Transverse colon (tissue), 4 donors: ENCODE measurements around the gene CPNE6. TPM values are rescaled to one million over a fixed set of nuclear protein-coding genes. Genes with fewer than 3 reads are reported as not detected.

Experiments used
- DNase-seq: peaks from one replicate; pipeline ENCODE4 v3.0.0-alpha.2; 2019
- H3K27ac ChIP-seq, 4 donors: fragments of 200-600 bp; sonication (generic); 2 replicates each; pipeline ENCODE4 v1.5.1; 2016 to 2018; ENCODE audit warnings: inconsistent platforms in 4 of 4
- H3K27me3 ChIP-seq: fragments of 200-600 bp; sonication (generic); 2 replicates; pipeline ENCODE4 v1.5.1; 2017; ENCODE audit warnings: inconsistent platforms
- H3K36me3 ChIP-seq, 4 donors: fragments of 200-600 bp; sonication (generic); 2 replicates each; pipeline ENCODE4 v1.5.1; 2017 to 2019; ENCODE audit warnings: inconsistent platforms in 4 of 4
- H3K4me1 ChIP-seq, 4 donors: fragments of 200-600 bp; sonication (generic); 2 replicates each; pipeline ENCODE4 v1.5.1; 2017 to 2020; ENCODE audit warnings: inconsistent platforms in 4 of 4
- H3K4me3 ChIP-seq, 4 donors: fragments of 200-600 bp; sonication (generic); 1 replicate in 1 of 4; 2 replicates in 3 of 4; pipeline versions ENCODE4 v1.5.1 to v1.6.1; 2017 to 2019; ENCODE audit warnings: inconsistent platforms in 4 of 4
- H3K9me3 ChIP-seq, 2 donors: fragments of 200-600 bp; sonication (generic); 2 replicates each; pipeline ENCODE4 v1.5.1; 2017 to 2019; ENCODE audit warnings: inconsistent platforms in 2 of 2
- EP300 ChIP-seq: sonication (generic); formaldehyde crosslinking; IDR thresholded peaks from one replicate; pipeline ENCODE4 v1.6.1; 2017; ENCODE audit warnings: antibody characterized with exemption, low read depth
- POLR2A ChIP-seq: fragments of 450-650 bp; IDR thresholded peaks from one replicate; pipeline ENCODE4 v1.6.1; 2016; ENCODE audit warnings: antibody characterized with exemption, mild to moderate bottlenecking, moderate library complexity
- POLR2AphosphoS5 ChIP-seq, 3 donors: sonication (generic); formaldehyde crosslinking; IDR thresholded peaks; one replicate each; pipeline ENCODE4 v1.6.1; 2016; ENCODE audit warnings: antibody characterized with exemption in 3 of 3
- WGBS, 2 donors: methylation state at CpG; one replicate each; pipeline ENCODE4 v1.1.5; 2018; ENCODE audit warnings: low coverage in 1 of 2; 5-methylcytosine and 5-hydroxymethylcytosine counted together
- in situ Hi-C, 4 donors: fragments of 200-750 bp; cut with MboI; loops; one replicate each; pipeline versions ENCODE4 v1.15.0 to v1.15.1; 2017; ENCODE audit warnings: low sequenced_read_pairs in 3 of 4, low pct_ligation_motif_present in 1 of 4, low pct_unique_long_range_greater_than_20kb in 1 of 4
- intact Hi-C: fragments of 100-400 bp; cut with DNase I; formaldehyde crosslinking; loops from one replicate; pipeline ENCODE4 v1.15.1; 2023; ENCODE audit warnings: low total_unique reads
- total RNA-seq, 4 donors: library from RNA; depleted of rRNA; stranded (reverse); fragments of >200 nt; gene quantifications; one replicate each; pipeline ENCODE4 v1.1.0, GENCODE V29; 2016
- TF ChIP-seq, protein P1 (sequence below), 5 experiments: fragments of 200-600 bp in 3 of 5; fragments of 450-650 bp in 2 of 5; sonication (generic) in 3 of 5; IDR thresholded peaks; 1 replicate in 2 of 5; 2 replicates in 3 of 5; pipeline ENCODE4 v1.5.1; 2016 to 2017; ENCODE audit warnings: antibody characterized with exemption in 5 of 5, inconsistent platforms in 3 of 5, mild to moderate bottlenecking in 2 of 5, moderate library complexity in 1 of 5

CPNE6 gene
- total RNA-seq, 4 donors from 2014 or later = 3.4 TPM; not detected in 3

DNA sequence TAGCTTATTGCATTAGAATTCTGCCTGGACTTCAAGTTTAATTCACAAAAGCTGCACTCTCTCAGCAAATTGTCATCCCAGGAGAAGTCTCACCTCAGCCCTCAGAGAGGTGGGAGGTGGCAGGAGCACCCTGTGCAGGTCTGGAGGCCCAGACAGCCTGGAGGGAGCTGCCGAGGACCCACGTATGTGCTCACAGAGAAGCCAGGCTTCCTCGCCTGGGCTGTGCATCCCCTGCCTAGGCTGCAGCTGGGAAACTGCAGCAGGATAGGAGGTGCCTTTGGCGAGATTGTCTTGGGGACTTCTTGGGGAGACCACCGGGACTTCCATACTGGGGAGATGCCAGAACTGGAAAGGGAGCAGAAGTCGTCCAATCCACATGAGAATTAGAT lies 8.8 kb downstream of the CPNE6 start:
- in situ Hi-C loops (no loop called here), intact Hi-C loops (no loop called here)
- no peak for TF ChIP-seq POLR2AphosphoS5 (IDR thresholded peaks at IDR 0.05)
- TF ChIP-seq POLR2A = no peak
- no peak for TF ChIP-seq EP300
- TF ChIP-seq, protein P1, sequence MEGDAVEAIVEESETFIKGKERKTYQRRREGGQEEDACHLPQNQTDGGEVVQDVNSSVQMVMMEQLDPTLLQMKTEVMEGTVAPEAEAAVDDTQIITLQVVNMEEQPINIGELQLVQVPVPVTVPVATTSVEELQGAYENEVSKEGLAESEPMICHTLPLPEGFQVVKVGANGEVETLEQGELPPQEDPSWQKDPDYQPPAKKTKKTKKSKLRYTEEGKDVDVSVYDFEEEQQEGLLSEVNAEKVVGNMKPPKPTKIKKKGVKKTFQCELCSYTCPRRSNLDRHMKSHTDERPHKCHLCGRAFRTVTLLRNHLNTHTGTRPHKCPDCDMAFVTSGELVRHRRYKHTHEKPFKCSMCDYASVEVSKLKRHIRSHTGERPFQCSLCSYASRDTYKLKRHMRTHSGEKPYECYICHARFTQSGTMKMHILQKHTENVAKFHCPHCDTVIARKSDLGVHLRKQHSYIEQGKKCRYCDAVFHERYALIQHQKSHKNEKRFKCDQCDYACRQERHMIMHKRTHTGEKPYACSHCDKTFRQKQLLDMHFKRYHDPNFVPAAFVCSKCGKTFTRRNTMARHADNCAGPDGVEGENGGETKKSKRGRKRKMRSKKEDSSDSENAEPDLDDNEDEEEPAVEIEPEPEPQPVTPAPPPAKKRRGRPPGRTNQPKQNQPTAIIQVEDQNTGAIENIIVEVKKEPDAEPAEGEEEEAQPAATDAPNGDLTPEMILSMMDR (IDR thresholded peaks at IDR 0.05) = no peak
- Histone ChIP-seq H3K36me3 (no peaks in the 10 kb centered on the region), H3K9me3 (no peaks in the 10 kb centered on the region), H3K27ac (no peak overlapping the region), H3K4me1 (peaks cover 0 to 17% (median 10%) of the 10 kb centered on the region in 4 donors), H3K27me3 (no peaks in the 10 kb centered on the region), H3K4me3 (no peak overlapping the region)
- 91% methylated on average over 6 of the region's 6 CpGs; no CpG with 5 or more reads in 1 of the 2 donors for WGBS, 2 donors
- no peak for DNase-seq

DNA sequence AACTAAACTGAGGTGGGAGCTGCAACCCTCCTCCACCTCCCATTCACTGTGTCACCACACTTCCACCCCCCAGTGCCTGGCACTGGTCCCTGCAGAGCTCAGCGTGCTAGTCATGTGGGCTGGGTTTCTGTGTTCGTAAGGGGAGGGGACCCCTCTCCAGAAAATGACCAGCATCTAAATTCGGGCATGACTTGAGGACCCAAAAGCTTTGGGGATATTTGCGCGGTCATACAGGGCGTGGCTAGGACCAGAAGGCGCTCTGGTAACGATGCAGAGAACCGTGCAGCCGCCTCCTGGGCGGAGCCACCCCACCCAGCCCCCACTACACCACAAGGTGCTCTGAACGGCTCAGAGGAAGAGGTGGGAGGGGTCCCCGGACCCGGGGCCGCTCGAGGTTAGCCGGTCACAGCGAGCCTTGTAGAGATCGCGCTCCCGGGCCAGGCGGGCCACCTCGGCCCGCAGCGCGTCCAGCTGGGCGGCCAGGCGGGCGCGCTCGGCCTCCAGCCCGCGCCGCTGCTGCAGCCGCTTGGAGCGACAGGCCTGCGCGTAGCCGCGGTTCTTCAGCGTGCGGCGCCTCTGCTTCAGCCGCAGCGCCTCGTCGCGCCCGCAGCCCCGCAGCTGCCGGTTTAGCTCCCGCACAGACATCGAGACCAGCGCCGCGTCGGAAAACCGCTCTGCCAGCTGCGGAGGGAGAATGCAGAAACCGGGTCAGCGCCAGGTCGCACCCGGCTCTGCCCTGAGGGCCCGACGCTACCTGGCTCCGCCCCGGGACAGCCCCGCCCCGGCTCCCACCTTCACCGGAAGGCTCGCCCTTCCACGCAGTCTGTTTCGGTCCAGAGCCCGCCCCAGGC lies 9.8 kb downstream of the CPNE6 start:
- peaks cover 0 to 17% (median 10%) of the 10 kb centered on the region in 4 donors for H3K4me1 ChIP-seq
- 1% methylated on average over 29 of the region's 74 CpGs; no CpG with 5 or more reads in 1 of the 2 donors for WGBS, 2 donors
- peak overlapping the region; percentile 45 to 72 (median 52) for H3K4me3 ChIP-seq
- TF ChIP-seq POLR2A = peak; percentile 67
- peak; percentile 57 to 80 (median 62) for TF ChIP-seq POLR2AphosphoS5 (IDR thresholded peaks at IDR 0.05)
- TF ChIP-seq, protein P1 (IDR thresholded peaks at IDR 0.05) = no peak
- no peak for TF ChIP-seq EP300
- intact Hi-C loops (no loop called here), in situ Hi-C loops (no loop called here)
- H3K27me3 ChIP-seq = no peaks in the 10 kb centered on the region
- H3K27ac ChIP-seq = peak overlapping the region; percentile 69 to 92 (median 76)
- DNase-seq = peak; percentile 85
- H3K9me3 ChIP-seq = no peaks in the 10 kb centered on the region
- H3K36me3 ChIP-seq = no peaks in the 10 kb centered on the region

DNA sequence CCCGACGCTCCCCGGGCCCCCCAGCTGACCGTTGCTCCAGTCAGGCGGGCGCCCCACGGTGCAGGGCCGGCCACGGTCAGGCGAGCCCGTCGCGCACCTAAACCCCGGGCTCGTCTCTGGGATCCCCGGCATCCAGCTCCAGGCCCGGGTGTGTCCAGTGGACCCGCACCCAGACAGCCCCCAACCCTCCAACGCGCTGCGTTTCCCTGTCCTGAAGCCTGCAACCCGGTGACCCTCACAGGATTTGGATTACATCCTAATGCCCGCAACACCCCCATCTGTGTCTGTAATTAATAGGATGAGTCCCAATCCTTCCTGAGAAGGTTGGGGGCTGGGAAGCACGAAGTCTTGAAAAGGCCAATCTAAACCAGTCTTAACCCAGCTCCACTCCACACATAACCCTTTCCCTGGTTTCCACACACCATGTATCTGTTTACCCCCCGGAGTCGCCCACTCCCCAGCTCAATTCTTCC lies 10.4 kb downstream of the CPNE6 start:
- in situ Hi-C loops (no loop called here), intact Hi-C loops (no loop called here)
- no peak for DNase-seq
- H3K27ac ChIP-seq = peak overlapping the region; percentile 69 to 92 (median 76)
- H3K36me3 ChIP-seq = no peaks in the 10 kb centered on the region
- H3K27me3 ChIP-seq = no peaks in the 10 kb centered on the region
- peak overlapping the region; percentile 45 to 72 (median 52) for H3K4me3 ChIP-seq
- peaks cover 0 to 17% (median 10%) of the 10 kb centered on the region in 4 donors for H3K4me1 ChIP-seq
- WGBS, 2 donors = 71 to 80% methylated on average over 3 to 6 of the region's 26 CpGs
- TF ChIP-seq POLR2A (peak; percentile 4), EP300 (no peak), POLR2AphosphoS5 (IDR thresholded peaks at IDR 0.05) (no peak)
- TF ChIP-seq, protein P1 (IDR thresholded peaks at IDR 0.05) = no peak
- H3K9me3 ChIP-seq = no peaks in the 10 kb centered on the region

DNA sequence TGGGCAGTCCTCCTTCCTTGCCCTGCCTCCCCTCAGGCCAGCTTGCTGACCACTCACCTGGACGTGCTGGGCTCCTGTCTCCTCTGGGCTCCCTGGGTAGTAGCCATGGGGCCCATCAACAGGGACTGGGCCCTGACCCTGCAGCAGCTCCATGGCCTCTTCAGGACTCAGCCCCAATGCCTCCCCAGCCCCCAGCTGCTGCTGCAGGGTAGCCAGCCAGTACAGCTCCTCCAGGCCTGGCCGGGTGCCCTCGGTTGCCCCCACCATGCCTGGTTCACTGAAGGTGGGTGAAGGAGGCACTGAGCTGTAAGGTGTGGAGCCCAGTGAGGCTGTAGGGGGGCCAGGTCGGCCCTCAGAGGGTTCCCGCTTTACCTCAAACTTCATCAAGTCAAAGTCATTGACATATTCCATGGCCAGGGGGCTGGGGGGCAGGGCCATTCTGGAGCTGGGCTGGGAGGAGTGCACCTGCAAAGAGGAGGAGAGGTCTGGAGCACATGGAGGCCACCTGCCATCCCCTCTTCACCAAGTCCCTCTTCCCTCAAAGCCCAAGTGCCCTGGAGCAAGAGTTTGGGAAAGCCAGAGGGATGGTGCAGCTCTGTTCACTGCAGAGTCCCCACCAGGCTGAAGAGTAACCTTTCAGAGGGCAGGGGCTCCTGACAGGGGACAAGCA lies 11.2 kb downstream of the CPNE6 start:
- intact Hi-C loops (no loop called here), in situ Hi-C loops (no loop called here)
- no peaks in the 10 kb centered on the region for H3K36me3 ChIP-seq
- DNase-seq = no peak
- no peak overlapping the region for H3K27ac ChIP-seq
- H3K27me3 ChIP-seq = no peaks in the 10 kb centered on the region
- WGBS, 2 donors = 92% methylated on average over 5 of the region's 5 CpGs; no CpG with 5 or more reads in 1 of the 2 donors
- H3K9me3 ChIP-seq = no peaks in the 10 kb centered on the region
- no peak overlapping the region for H3K4me3 ChIP-seq
- no peak for TF ChIP-seq POLR2A
- no peak for TF ChIP-seq POLR2AphosphoS5 (IDR thresholded peaks at IDR 0.05)
- TF ChIP-seq, protein P1 (IDR thresholded peaks at IDR 0.05) = no peak
- TF ChIP-seq EP300 = no peak
- H3K4me1 ChIP-seq = peaks cover 0 to 17% (median 10%) of the 10 kb centered on the region in 4 donors
